Measurements from ENCODE around the gene G0S2.
"Not testable (repeated sequence)": the region's sequence is repeated elsewhere in the genome, so short reads cannot be mapped to it uniquely, and the experiment has no call there.

G0S2 gene

DNA sequence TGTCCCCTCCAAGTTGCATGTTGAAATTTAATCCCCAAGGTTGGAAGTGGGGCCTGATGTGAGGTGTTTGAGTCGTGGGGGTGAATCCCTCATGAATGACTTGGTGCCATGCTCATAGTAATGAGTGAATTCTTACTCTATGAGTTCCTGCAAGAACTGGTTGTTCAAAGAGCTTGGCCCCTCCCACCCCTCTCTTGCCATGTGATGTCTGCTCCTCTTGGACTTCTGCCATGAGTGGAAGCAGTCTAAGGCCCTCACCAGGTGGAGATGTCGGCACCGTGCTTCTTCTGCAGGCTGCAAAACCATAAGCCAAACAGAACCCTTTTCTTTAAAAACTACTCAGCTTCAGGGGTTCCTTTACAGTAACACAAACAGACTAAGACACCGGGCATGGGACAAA lies 14.3 kb downstream of the G0S2 start:
- H3K4me3 Mint-ChIP-seq: no peak overlapping the region
- peaks cover 41% of the 10 kb centered on the region for H3K4me1 Mint-ChIP-seq (ENCODE audit: low read depth)
- H3K9me3 Mint-ChIP-seq: no peaks in the 10 kb centered on the region
- peaks cover 8% of the 10 kb centered on the region for H3K27me3 Mint-ChIP-seq
- no peak overlapping the region for H3K27ac Mint-ChIP-seq
- no peaks in the 10 kb centered on the region for H3K36me3 Mint-ChIP-seq (ENCODE audit: low read depth)

GRCh38 chr1:209691237-209691636 lies 16.0 kb downstream of the G0S2 start:
- Mint-ChIP-seq H3K4me3 (no peak overlapping the region), H3K27ac (no peak overlapping the region), H3K4me1 (ENCODE audit: low read depth) (peaks cover 40% of the 10 kb centered on the region), H3K27me3 (peaks cover 5% of the 10 kb centered on the region), H3K36me3 (ENCODE audit: low read depth) (no peaks in the 10 kb centered on the region), H3K9me3 (no peaks in the 10 kb centered on the region)

DNA sequence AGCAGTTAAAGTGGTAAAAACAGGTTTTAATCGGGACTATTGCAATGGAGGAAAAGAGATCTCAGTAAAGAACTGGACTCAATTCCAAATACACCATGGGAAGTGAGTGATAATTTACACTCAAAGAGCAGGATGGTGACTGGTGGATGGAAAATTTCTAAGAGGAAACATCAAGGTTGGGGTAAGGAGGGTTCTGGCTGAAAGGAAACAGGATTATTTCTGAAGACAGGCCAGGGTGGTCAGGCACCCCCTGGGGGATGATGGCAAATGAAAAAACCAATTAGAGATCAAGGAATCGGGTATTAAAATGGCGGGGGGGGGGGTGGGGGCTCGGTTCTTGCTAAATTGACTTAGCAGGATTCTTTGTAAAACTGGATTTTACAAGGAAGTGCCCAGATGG lies 17.1 kb downstream of the G0S2 start:
- H3K4me1 Mint-ChIP-seq (ENCODE audit: low read depth): peaks cover 44% of the 10 kb centered on the region
- peaks cover 5% of the 10 kb centered on the region for H3K27me3 Mint-ChIP-seq
- H3K4me3 Mint-ChIP-seq: no peak overlapping the region
- peak overlapping the region; percentile 43 for H3K27ac Mint-ChIP-seq
- H3K9me3 Mint-ChIP-seq: no peaks in the 10 kb centered on the region
- no peaks in the 10 kb centered on the region for H3K36me3 Mint-ChIP-seq (ENCODE audit: low read depth)

- H3K4me1 Mint-ChIP-seq (ENCODE audit: low read depth): peaks cover 48% of the 10 kb centered on the region
Observed at GRCh38 chr1:209692745-209693504, 17.7 kb downstream of the G0S2 start.

GRCh38 chr1:209696673-209697072 lies 21.5 kb downstream of the G0S2 start:
- H3K4me3 Mint-ChIP-seq: no peak overlapping the region
- H3K27ac Mint-ChIP-seq: peak overlapping the region; percentile 37
- peaks cover 4% of the 10 kb centered on the region for H3K9me3 Mint-ChIP-seq
- H3K4me1 Mint-ChIP-seq (ENCODE audit: low read depth): peaks cover 64% of the 10 kb centered on the region
- H3K27me3 Mint-ChIP-seq: peaks cover 8% of the 10 kb centered on the region
- no peaks in the 10 kb centered on the region for H3K36me3 Mint-ChIP-seq (ENCODE audit: low read depth)

More at GRCh38 chr1:209692745-209693504, 17.7 kb downstream of the G0S2 start:
- H3K4me3 Mint-ChIP-seq: no peak overlapping the region
- H3K27me3 Mint-ChIP-seq: peaks cover 5% of the 10 kb centered on the region
- no peaks in the 10 kb centered on the region for H3K36me3 Mint-ChIP-seq (ENCODE audit: low read depth)
- H3K27ac Mint-ChIP-seq: no peak overlapping the region
- H3K9me3 Mint-ChIP-seq: no peaks in the 10 kb centered on the region

DNA sequence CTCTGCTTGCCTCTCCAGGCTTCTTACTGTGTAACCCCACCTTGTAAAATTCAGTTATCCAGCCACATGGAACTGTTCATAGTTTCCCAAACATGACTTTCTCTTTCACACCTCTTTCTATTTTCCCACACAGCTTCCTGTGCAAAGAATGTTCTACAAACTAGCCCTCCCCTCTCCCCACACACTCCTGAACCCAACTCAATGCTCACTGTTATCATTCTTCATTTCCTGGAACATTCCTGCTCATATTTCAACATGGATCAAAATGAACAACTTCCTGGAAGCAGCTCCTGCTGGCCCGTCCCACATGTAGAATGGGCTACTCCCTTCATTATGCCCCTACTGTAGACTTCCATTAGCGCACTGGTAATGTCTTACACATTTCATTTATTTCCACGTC lies 21.9 kb downstream of the G0S2 start:
- H3K4me3 Mint-ChIP-seq: no peak overlapping the region
- H3K27ac Mint-ChIP-seq: peak overlapping the region; percentile 75
- no peaks in the 10 kb centered on the region for H3K36me3 Mint-ChIP-seq (ENCODE audit: low read depth)
- peaks cover 8% of the 10 kb centered on the region for H3K27me3 Mint-ChIP-seq
- H3K9me3 Mint-ChIP-seq: peaks cover 4% of the 10 kb centered on the region
- H3K4me1 Mint-ChIP-seq (ENCODE audit: low read depth): peaks cover 63% of the 10 kb centered on the region

DNA sequence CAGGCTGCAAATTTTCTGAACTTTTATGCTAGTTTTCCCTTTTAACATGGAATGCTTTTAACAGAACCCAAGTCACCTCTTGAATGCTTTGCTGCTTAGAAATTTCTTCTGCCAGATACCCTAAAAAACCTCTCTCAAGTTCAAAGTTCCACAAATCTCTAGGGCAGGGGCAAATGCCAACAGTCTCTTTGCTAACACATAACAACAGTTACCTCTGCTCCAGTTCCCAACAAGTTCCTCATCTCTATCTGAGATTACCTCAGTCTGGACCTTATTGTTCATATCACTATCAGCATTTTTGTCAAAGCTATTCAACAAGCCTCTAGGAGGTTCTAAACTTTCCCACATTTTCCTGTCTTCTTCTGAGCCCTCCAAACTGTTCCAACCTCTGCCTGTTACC lies 25.5 kb downstream of the G0S2 start:
- H3K9me3 Mint-ChIP-seq; H3K27ac Mint-ChIP-seq; H3K4me3 Mint-ChIP-seq; H3K27me3 Mint-ChIP-seq; H3K36me3 Mint-ChIP-seq (ENCODE audit: low read depth): not testable (repeated sequence)
- H3K4me1 Mint-ChIP-seq (ENCODE audit: low read depth): peaks cover 59% of the 10 kb centered on the region

DNA sequence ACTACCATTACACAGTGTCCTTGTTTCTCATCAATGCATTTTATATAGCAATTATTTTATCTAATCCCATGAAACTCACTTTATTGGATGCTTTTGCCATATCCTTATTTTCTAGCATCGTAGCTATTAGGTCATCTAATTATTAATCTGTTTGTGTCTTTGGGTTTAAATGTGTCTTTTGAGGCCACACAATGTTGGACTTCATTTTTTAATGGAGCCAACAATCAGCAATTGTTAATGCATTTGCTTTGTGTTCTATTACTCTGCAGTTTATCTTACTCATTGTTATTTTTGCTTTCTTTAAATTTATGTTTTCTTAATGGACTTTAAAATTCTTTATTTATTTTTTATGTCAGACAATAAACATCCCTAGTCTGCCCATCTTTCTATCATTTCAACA lies 27.6 kb downstream of the G0S2 start:
- H3K9me3 Mint-ChIP-seq: peaks cover 4% of the 10 kb centered on the region
- peaks cover 7% of the 10 kb centered on the region for H3K36me3 Mint-ChIP-seq (ENCODE audit: low read depth)
- no peak overlapping the region for H3K27ac Mint-ChIP-seq
- H3K4me3 Mint-ChIP-seq: no peak overlapping the region
- H3K27me3 Mint-ChIP-seq: peaks cover 3% of the 10 kb centered on the region
- peaks cover 58% of the 10 kb centered on the region for H3K4me1 Mint-ChIP-seq (ENCODE audit: low read depth)

GRCh38 chr1:209703834-209704504 lies 28.8 kb downstream of the G0S2 start:
- Mint-ChIP-seq H3K36me3 (ENCODE audit: low read depth) (peaks cover 8% of the 10 kb centered on the region), H3K27ac (peak overlapping the region; percentile 47), H3K4me1 (ENCODE audit: low read depth) (peaks cover 51% of the 10 kb centered on the region), H3K27me3 (peaks cover 6% of the 10 kb centered on the region), H3K9me3 (peaks cover 4% of the 10 kb centered on the region), H3K4me3 (peak overlapping the region; percentile 53)

GRCh38 chr1:209704584-209704983 lies 29.4 kb downstream of the G0S2 start, which contains the start of gene HSD11B1:
Gene HSD11B1 (plus strand): TSS chr1:209704846. CDS start chr1:209704943, 97 bp downstream.
- H3K4me3 Mint-ChIP-seq: peak within 1 kb of the TSS; percentile 53
- H3K27me3 Mint-ChIP-seq: peaks cover 6% of the 10 kb centered on the region
- H3K9me3 Mint-ChIP-seq: peaks cover 4% of the 10 kb centered on the region
- H3K4me1 Mint-ChIP-seq (ENCODE audit: low read depth): peaks cover 52% of the 10 kb centered on the region
- H3K27ac Mint-ChIP-seq: peak within 1 kb of the TSS; percentile 47
- H3K36me3 Mint-ChIP-seq (ENCODE audit: low read depth): peaks cover 8% of the 10 kb centered on the region

- Mint-ChIP-seq H3K27ac (peak overlapping the region; percentile 47), H3K4me1 (ENCODE audit: low read depth) (peaks cover 57% of the 10 kb centered on the region)
Observed at GRCh38 chr1:209705033-209705598, 29.9 kb downstream of the G0S2 start.

DNA sequence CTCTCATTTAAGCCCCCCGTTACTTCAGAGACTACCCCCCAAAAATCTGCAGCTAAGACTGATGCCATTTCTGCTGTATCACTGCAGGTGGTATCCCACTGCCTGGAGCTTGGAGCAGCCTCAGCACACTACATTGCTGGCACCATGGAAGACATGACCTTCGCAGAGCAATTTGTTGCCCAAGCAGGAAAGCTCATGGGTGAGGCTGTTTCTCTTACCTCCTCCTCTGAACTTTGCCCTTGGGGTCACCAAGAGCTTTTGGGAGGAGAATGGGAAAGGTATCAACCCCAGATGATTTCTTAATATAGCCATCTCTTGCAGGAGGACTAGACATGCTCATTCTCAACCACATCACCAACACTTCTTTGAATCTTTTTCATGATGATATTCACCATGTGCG lies 31.4 kb downstream of the G0S2 start:
- H3K27me3 Mint-ChIP-seq: peaks cover 4% of the 10 kb centered on the region
- H3K4me1 Mint-ChIP-seq (ENCODE audit: low read depth): peaks cover 67% of the 10 kb centered on the region
- peaks cover 8% of the 10 kb centered on the region for H3K36me3 Mint-ChIP-seq (ENCODE audit: low read depth)
- no peak overlapping the region for H3K4me3 Mint-ChIP-seq
- no peaks in the 10 kb centered on the region for H3K9me3 Mint-ChIP-seq
- H3K27ac Mint-ChIP-seq: peak overlapping the region; percentile 49

More at GRCh38 chr1:209705033-209705598, 29.9 kb downstream of the G0S2 start:
- no peak overlapping the region for H3K4me3 Mint-ChIP-seq
- H3K36me3 Mint-ChIP-seq (ENCODE audit: low read depth): peaks cover 8% of the 10 kb centered on the region
- peaks cover 6% of the 10 kb centered on the region for H3K27me3 Mint-ChIP-seq
- H3K9me3 Mint-ChIP-seq: peaks cover 4% of the 10 kb centered on the region

DNA sequence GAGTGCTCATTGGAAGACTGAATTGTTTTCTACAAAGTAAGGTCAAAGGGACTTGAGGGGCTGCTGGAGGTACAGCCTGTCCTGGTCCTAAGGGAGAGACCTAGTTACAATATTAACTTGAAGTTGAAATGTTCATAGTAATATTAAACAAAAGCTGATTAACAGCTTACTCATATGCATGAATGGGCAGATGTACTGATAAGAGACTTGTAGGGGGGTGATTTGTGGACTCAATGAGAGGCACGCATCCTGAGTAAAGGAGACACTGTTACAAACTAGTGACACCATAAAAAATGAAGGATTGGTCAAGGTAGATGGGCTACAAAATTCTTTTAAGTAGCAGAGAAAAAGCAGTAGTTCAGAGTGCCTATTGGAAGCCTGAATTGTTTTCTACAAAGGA lies 32.1 kb downstream of the G0S2 start:
- H3K27me3 Mint-ChIP-seq: peaks cover 4% of the 10 kb centered on the region
- H3K36me3 Mint-ChIP-seq (ENCODE audit: low read depth): peaks cover 8% of the 10 kb centered on the region
- peak overlapping the region; percentile 49 for H3K27ac Mint-ChIP-seq
- H3K4me1 Mint-ChIP-seq (ENCODE audit: low read depth): peaks cover 73% of the 10 kb centered on the region
- H3K9me3 Mint-ChIP-seq: no peaks in the 10 kb centered on the region
- H3K4me3 Mint-ChIP-seq: no peak overlapping the region

GRCh38 chr1:209708297-209708696 lies 33.1 kb downstream of the G0S2 start:
- H3K4me1 Mint-ChIP-seq (ENCODE audit: low read depth): peaks cover 72% of the 10 kb centered on the region
- peaks cover 4% of the 10 kb centered on the region for H3K27me3 Mint-ChIP-seq
- H3K36me3 Mint-ChIP-seq (ENCODE audit: low read depth): peaks cover 8% of the 10 kb centered on the region
- no peak overlapping the region for H3K27ac Mint-ChIP-seq
- H3K9me3 Mint-ChIP-seq: no peaks in the 10 kb centered on the region
- no peak overlapping the region for H3K4me3 Mint-ChIP-seq

DNA sequence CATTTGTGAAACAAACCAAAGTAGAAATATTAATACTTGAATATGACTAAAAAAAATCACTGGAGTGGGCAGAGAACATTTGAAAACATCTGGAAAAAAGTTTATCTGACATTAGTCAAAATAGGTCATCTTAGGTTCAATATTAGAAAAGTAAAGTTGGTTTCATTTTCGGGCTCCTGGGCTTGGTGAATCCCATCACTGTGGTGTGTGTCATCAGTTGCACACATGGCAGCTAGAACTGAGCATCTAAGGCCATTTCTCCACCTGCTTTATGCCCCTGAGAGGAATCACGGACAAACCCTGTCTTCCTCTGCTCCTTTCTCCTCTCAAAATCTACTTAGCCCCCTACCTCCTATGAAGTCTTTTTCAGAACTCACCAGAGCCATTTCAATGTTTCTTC lies 34.9 kb downstream of the G0S2 start:
- peaks cover 4% of the 10 kb centered on the region for H3K27me3 Mint-ChIP-seq
- peaks cover 5% of the 10 kb centered on the region for H3K36me3 Mint-ChIP-seq (ENCODE audit: low read depth)
- peak overlapping the region; percentile 74 for H3K27ac Mint-ChIP-seq
- H3K4me1 Mint-ChIP-seq (ENCODE audit: low read depth): peaks cover 63% of the 10 kb centered on the region
- peak overlapping the region; percentile 11 for H3K4me3 Mint-ChIP-seq
- no peaks in the 10 kb centered on the region for H3K9me3 Mint-ChIP-seq

Data from stimulated activated naive CD8-positive, alpha-beta T cell treated with anti-CD3 and anti-CD28 coated beads, Interleukin-15, Interleukin-2, amounts not matched to agents 100 ng/mL and 50 ng/mL, for 24 hours (primary cell).